SK-N-SH (cell line): ENCODE measurements around the gene PPP2R3A. TPM values are rescaled to one million over a fixed set of nuclear protein-coding genes. Genes with fewer than 3 reads are reported as not detected.

ENCODE experiments used
- CTCF ChIA-PET: fragments of 300-600, 350-600 bp; formaldehyde crosslinking; extraction: SDS; loops from one replicate; lab custom pipeline; 2021; lab: Yijun Ruan, JAX
- POLR2A ChIA-PET: fragments of 350-600 bp; sonication (Branson Sonifier 250); formaldehyde crosslinking; extraction: SDS; loops from one replicate; lab custom pipeline; 2020; ENCODE audit warnings: antibody characterized with exemption, inconsistent platforms; lab: Yijun Ruan, JAX
- DNase-seq: peaks from one replicate; pipeline ENCODE4 v3.0.0; 2012
- H2AFZ ChIP-seq: fragments of 200-600 bp; sonication (generic); 2 replicates; pipeline ENCODE4 v1.8.1; 2016; ENCODE audit warnings: antibody characterized with exemption, mild to moderate bottlenecking, low read depth
- H3F3A ChIP-seq: fragments of 200-600 bp; sonication (generic); replicated peaks from 2 replicates; pipeline ENCODE3; 2016; ENCODE audit warnings: antibody characterized with exemption, mild to moderate bottlenecking; ENCODE audit not compliant: insufficient read depth
- H3K27ac ChIP-seq, 2 experiments: fragments of 200-500 bp in 1 of 2; fragments of 200-600 bp in 1 of 2; sonication (Bioruptor generic) in 1 of 2; sonication (generic), shearing (Covaris generic) in 1 of 2; 2 replicates each; pipeline versions ENCODE4 v1.5.1 to v1.6.1; 2014 to 2016; ENCODE audit warnings: low read depth in 2 of 2, inconsistent platforms in 1 of 2, low read length in 1 of 2, mild to moderate bottlenecking in 1 of 2, mixed read lengths in 1 of 2
- H3K27me3 ChIP-seq: fragments of 200-600 bp; sonication (generic), shearing (Covaris generic); 2 replicates; pipeline ENCODE4 v1.6.1; 2016; ENCODE audit warnings: mixed run types; ENCODE audit not compliant: insufficient read depth
- H3K36me3 ChIP-seq, 2 experiments: fragments of 200-500 bp in 1 of 2; fragments of 200-600 bp in 1 of 2; sonication (Bioruptor generic) in 1 of 2; sonication (generic) in 1 of 2; replicated peaks in 1 of 2; 2 replicates each; pipeline versions ENCODE3 to v1.5.1; 2014 to 2016; ENCODE audit warnings: low read length in 1 of 2, mild to moderate bottlenecking in 1 of 2; ENCODE audit not compliant: insufficient read depth in 2 of 2, control insufficient read depth in 1 of 2
- H3K4me1 ChIP-seq, 2 experiments: fragments of 200-500 bp in 1 of 2; fragments of 200-600 bp in 1 of 2; sonication (Bioruptor generic) in 1 of 2; sonication (generic), shearing (Covaris generic) in 1 of 2; 2 replicates each; pipeline versions ENCODE4 v1.5.1 to v1.6.1; 2014 to 2016; ENCODE audit warnings: low read depth in 1 of 2, low read length in 1 of 2, mixed run types in 1 of 2; ENCODE audit not compliant: insufficient read depth in 2 of 2, control insufficient read depth in 1 of 2
- H3K4me2 ChIP-seq: fragments of 200-600 bp; sonication (generic), shearing (Covaris generic); 2 replicates; pipeline ENCODE4 v1.6.1; 2017; ENCODE audit warnings: mixed run types
- H3K4me3 ChIP-seq, 2 experiments: fragments of 200-500 bp in 1 of 2; fragments of 200-600 bp in 1 of 2; sonication (Bioruptor generic) in 1 of 2; sonication (generic), shearing (Covaris generic) in 1 of 2; 2 replicates each; pipeline versions ENCODE4 v1.5.1 to v1.8.1; 2014 to 2016; ENCODE audit warnings: low read depth in 2 of 2, inconsistent platforms in 1 of 2, low read length in 1 of 2, mild to moderate bottlenecking in 1 of 2, mixed read lengths in 1 of 2, moderate library complexity in 1 of 2
- H3K79me2 ChIP-seq: fragments of 200-600 bp; sonication (generic); 2 replicates; pipeline ENCODE4 v1.8.1; 2017; ENCODE audit warnings: mild to moderate bottlenecking; ENCODE audit not compliant: insufficient read depth
- H3K9ac ChIP-seq: fragments of 200-600 bp; sonication (generic); 2 replicates; pipeline ENCODE4 v1.6.1; 2017; ENCODE audit warnings: mixed run types
- H3K9me2 ChIP-seq: fragments of 200-600 bp; sonication (generic); 2 replicates; pipeline ENCODE4 v1.6.1; 2017; ENCODE audit warnings: mixed run types
- H3K9me3 ChIP-seq: fragments of 200-600 bp; sonication (generic); 2 replicates; pipeline ENCODE4 v1.6.1; 2017; ENCODE audit warnings: mixed run types, mild to moderate bottlenecking, moderate library complexity
- H4K20me1 ChIP-seq: fragments of 200-600 bp; sonication (generic); 2 replicates; pipeline ENCODE4 v1.6.1; 2017; ENCODE audit warnings: mild to moderate bottlenecking, mixed run types; ENCODE audit not compliant: insufficient read depth
- CHD2 ChIP-seq: fragments of 150-350 bp; IDR thresholded peaks from 2 replicates; pipeline ENCODE4 v1.6.1; 2018; ENCODE audit warnings: low read length; ENCODE audit not compliant: partially characterized antibody
- ELF1 ChIP-seq: IDR thresholded peaks from 2 replicates; pipeline ENCODE4 v1.4.0; 2012
- EP300 ChIP-seq, 2 experiments: IDR thresholded peaks; 2 replicates each; pipeline versions ENCODE4 v1.4.0 to v1.6.1; 2012; ENCODE audit warnings: borderline replicate concordance in 1 of 2, low read depth in 1 of 2, low read length in 1 of 2
- EZH2phosphoT487 ChIP-seq: fragments of 200-600 bp; sonication (generic); IDR thresholded peaks from 2 replicates; pipeline ENCODE4 v1.6.1; 2017; ENCODE audit warnings: low read depth, mixed run types, mild to moderate bottlenecking, antibody characterized with exemption, moderate library complexity, borderline replicate concordance
- FOSL2 ChIP-seq: IDR thresholded peaks from 2 replicates; pipeline ENCODE4 v1.4.0; 2012; ENCODE audit warnings: low read depth, mild to moderate bottlenecking, moderate library complexity, borderline replicate concordance
- FOXM1 ChIP-seq: IDR thresholded peaks from 2 replicates; pipeline ENCODE4 v1.4.0; 2012; ENCODE audit warnings: low read depth, mild to moderate bottlenecking
- MAX ChIP-seq: IDR thresholded peaks from 2 replicates; pipeline ENCODE4 v1.4.0; 2012; ENCODE audit warnings: low read depth
- NFIC ChIP-seq: IDR thresholded peaks from 2 replicates; pipeline ENCODE4 v1.4.0; 2012; ENCODE audit warnings: borderline replicate concordance
- NRF1 ChIP-seq: IDR thresholded peaks from 2 replicates; pipeline ENCODE4 v1.6.1; 2012; ENCODE audit warnings: low read depth, mild to moderate bottlenecking, low read length
- RAD21 ChIP-seq: IDR thresholded peaks from 2 replicates; pipeline ENCODE4 v1.6.1; 2012; ENCODE audit warnings: mild to moderate bottlenecking, low read length
- REST ChIP-seq: IDR thresholded peaks from 2 replicates; pipeline ENCODE4 v1.6.1; 2012; ENCODE audit warnings: mild to moderate bottlenecking, low read depth, low read length, moderate library complexity
- RXRA ChIP-seq: IDR thresholded peaks from 2 replicates; pipeline ENCODE4 v1.4.0; 2012; ENCODE audit warnings: low read depth, mild to moderate bottlenecking, borderline replicate concordance
- SMC3 ChIP-seq: IDR thresholded peaks from 2 replicates; pipeline ENCODE4 v1.6.1; 2012; ENCODE audit warnings: low read depth, low read length, improper control_type of control experiment
- TAF1 ChIP-seq: IDR thresholded peaks from 2 replicates; pipeline ENCODE4 v1.6.1; 2012; ENCODE audit warnings: low read depth, mild to moderate bottlenecking, low read length, moderate library complexity, borderline replicate concordance
- TEAD4 ChIP-seq: IDR thresholded peaks from 2 replicates; pipeline ENCODE4 v1.4.0; 2012; ENCODE audit warnings: mild to moderate bottlenecking, borderline replicate concordance; ENCODE audit not compliant: insufficient read depth
- USF1 ChIP-seq: IDR thresholded peaks from 2 replicates; pipeline ENCODE4 v1.4.0; 2012; ENCODE audit warnings: low read depth, borderline replicate concordance
- USF2 ChIP-seq: fragments of 150-350 bp; IDR thresholded peaks from 2 replicates; pipeline ENCODE4 v1.6.1; 2017; ENCODE audit warnings: antibody characterized with exemption, low read length, low read depth, borderline replicate concordance
- WGBS: methylation state at CpG from one replicate; pipeline ENCODE4 v1.1.6; 2017; ENCODE audit warnings: low lambda C conversion rate; 5-methylcytosine and 5-hydroxymethylcytosine counted together
- polyA plus RNA-seq, 3 experiments: library from polyadenylated mRNA; depleted of rRNA; stranded (reverse); fragments of >200 nt; gene quantifications; 2 replicates each; pipeline ENCODE4 v1.2.3, GENCODE V29; 2012

The PPP2R3A gene
- polyA plus RNA-seq, 1 of the 3 experiments (the other 2 are of a cell fraction): 3.9 TPM

GRCh38 chr3:135920275-135920674, 45.3 kb upstream of the PPP2R3A start:
- no peak overlapping the region for H3K9ac ChIP-seq
- H3K9me3 ChIP-seq: no peaks in the 10 kb centered on the region
- no peak overlapping the region for H3K4me3 ChIP-seq
- 60% methylated on average over 2 of the region's 2 CpGs for WGBS
- H2AFZ ChIP-seq: no peak overlapping the region
- no peaks in the 10 kb centered on the region for H3K79me2 ChIP-seq
- no peaks in the 10 kb centered on the region for H3K27me3 ChIP-seq
- H3F3A ChIP-seq: no peaks in the 10 kb centered on the region
- ChIA-PET POLR2A (no interaction called here), CTCF (interaction anchor here (1.0 to 9.7 kb wide), 2 partner anchors 9 to 125 kb away, joined by 4 to 153 read pairs; no protein-coding TSS in a partner anchor)
- no peak for DNase-seq
- H3K4me2 ChIP-seq: no peak overlapping the region
- no peaks in the 10 kb centered on the region for H4K20me1 ChIP-seq
- TF ChIP-seq RAD21 (no peak), TEAD4 (no peak), ELF1 (no peak), CHD2 (no peak), RXRA (no peak), EP300 (IDR thresholded peaks at IDR 0.05; ENCODE audit: borderline replicate concordance in 1 of 2, low read depth in 1 of 2, low read length in 1 of 2) (no peak), FOSL2 (no peak), REST (no peak), USF1 (no peak)
- no peak overlapping the region for H3K27ac ChIP-seq
- H3K36me3 ChIP-seq: no peaks in the 10 kb centered on the region
- H3K9me2 ChIP-seq: no peaks in the 10 kb centered on the region
- H3K4me1 ChIP-seq: no peaks in the 10 kb centered on the region

DNA sequence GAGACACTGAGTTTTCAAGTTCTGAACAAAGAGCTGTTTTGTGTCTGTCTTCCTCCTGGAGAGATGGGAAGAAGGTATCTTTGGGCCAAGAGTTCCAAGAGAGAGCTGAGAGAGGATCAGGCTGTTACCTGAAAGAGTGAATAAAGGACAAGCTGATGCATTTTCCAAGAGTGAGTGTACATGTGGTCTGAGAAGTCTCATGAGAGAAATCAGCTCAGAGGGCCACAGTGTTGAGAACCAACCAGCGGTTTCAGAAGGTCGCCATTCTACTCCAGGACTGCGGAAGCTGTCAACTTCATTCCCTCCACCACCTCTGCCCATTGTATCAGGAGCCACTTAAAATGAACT, 42.7 kb upstream of the PPP2R3A start:
- peaks cover 0 to 8% of the 10 kb centered on the region in 2 experiments; a peak in 2 of 4 replicates for H3K4me1 ChIP-seq
- H3K27ac ChIP-seq: no peak overlapping the region
- POLR2A ChIA-PET: no interaction called here
- H3K36me3 ChIP-seq: no peaks in the 10 kb centered on the region
- H3K79me2 ChIP-seq: no peaks in the 10 kb centered on the region
- no peak for TF ChIP-seq NRF1
- no peak for TF ChIP-seq EZH2phosphoT487
- no peak for TF ChIP-seq USF2
- TF ChIP-seq NFIC: no peak
- no peak for TF ChIP-seq MAX
- no peak for TF ChIP-seq TAF1
- TF ChIP-seq SMC3: no peak
- TF ChIP-seq FOXM1: no peak
- no peak for TF ChIP-seq FOSL2
- no peaks in the 10 kb centered on the region for H4K20me1 ChIP-seq
- DNase-seq: no peak
- H3K9me2 ChIP-seq: no peaks in the 10 kb centered on the region
- H3K4me3 ChIP-seq: no peak overlapping the region
- 90% methylated on average over 3 of the region's 3 CpGs for whole genome bisulfite sequencing
- no peaks in the 10 kb centered on the region for H3K9me3 ChIP-seq
- no peak overlapping the region for H2AFZ ChIP-seq
- CTCF ChIA-PET: interaction anchor here (0.6 to 9.7 kb wide), 7 partner anchors 11 to 1091 kb away, joined by 3 to 153 read pairs (median 3); no protein-coding TSS in a partner anchor
- H3K4me2 ChIP-seq: no peak overlapping the region
- H3K9ac ChIP-seq: no peak overlapping the region
- no peaks in the 10 kb centered on the region for H3F3A ChIP-seq
- H3K27me3 ChIP-seq: no peaks in the 10 kb centered on the region
